ENCODE measurements around the gene RASAL2. TPM values are rescaled to one million over a fixed set of nuclear protein-coding genes. Genes with fewer than 3 reads are reported as not detected.
A peak's percentile ranks its signal among the peaks of the same experiment; 100 is the strongest.

Gene RASAL2
- total and polyA plus RNA-seq, 2 of the 13 experiments (the other 11 are each of a cell fraction or from before 2014, with no cell fraction given), result 5.4 to 5.9 TPM

DNA sequence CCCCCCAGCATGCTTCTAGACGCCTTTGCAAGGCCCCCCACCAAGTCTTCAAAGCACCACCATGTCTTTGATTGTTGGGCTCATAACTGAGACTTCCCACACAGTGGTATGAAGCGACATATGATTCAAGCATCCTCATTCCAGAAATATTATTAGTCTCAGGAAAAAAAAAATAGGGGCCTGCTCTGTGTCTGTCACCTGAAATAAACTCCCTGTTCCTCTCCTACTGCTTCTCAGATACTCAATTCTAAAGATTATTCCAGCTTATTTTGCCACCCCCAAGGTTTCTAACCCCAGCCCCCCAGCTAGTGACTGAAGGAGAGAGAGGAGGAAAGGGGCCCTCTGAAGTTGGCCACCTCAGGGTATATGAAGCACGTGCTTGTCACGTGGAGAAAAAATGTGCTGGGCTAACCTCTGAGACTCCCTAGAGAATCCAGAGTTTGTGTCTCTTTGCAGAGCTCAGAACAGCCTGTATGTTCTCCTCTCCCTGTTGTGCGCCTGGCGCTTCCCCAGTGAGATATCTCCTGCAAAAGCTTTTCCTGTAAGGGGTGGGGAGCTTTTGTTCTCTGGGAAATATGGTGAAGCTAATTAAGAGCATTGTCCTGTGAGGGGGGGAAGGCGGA is 35.9 kb upstream of the RASAL2 start:
- TF ChIP-seq ZNF670 (CRISPR knock-in tag; IDR thresholded peaks at IDR 0.05; ENCODE audit: borderline replicate concordance) (no peak), ZFP36 (IDR thresholded peaks at IDR 0.05; ENCODE audit: borderline replicate concordance, low read depth, low read length, partially characterized antibody) (no peak), ZNF629 (CRISPR knock-in tag; conservative IDR thresholded peaks at IDR 0.05) (no peak), NFE2L2 (IDR thresholded peaks at IDR 0.05; ENCODE audit: low read length) (no peak)
- TF ChIP-seq, protein P1, sequence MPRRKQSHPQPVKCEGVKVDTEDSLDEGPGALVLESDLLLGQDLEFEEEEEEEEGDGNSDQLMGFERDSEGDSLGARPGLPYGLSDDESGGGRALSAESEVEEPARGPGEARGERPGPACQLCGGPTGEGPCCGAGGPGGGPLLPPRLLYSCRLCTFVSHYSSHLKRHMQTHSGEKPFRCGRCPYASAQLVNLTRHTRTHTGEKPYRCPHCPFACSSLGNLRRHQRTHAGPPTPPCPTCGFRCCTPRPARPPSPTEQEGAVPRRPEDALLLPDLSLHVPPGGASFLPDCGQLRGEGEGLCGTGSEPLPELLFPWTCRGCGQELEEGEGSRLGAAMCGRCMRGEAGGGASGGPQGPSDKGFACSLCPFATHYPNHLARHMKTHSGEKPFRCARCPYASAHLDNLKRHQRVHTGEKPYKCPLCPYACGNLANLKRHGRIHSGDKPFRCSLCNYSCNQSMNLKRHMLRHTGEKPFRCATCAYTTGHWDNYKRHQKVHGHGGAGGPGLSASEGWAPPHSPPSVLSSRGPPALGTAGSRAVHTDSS (CRISPR knock-in tag; conservative IDR thresholded peaks at IDR 0.05), result no peak
- TF ChIP-seq, protein P2, sequence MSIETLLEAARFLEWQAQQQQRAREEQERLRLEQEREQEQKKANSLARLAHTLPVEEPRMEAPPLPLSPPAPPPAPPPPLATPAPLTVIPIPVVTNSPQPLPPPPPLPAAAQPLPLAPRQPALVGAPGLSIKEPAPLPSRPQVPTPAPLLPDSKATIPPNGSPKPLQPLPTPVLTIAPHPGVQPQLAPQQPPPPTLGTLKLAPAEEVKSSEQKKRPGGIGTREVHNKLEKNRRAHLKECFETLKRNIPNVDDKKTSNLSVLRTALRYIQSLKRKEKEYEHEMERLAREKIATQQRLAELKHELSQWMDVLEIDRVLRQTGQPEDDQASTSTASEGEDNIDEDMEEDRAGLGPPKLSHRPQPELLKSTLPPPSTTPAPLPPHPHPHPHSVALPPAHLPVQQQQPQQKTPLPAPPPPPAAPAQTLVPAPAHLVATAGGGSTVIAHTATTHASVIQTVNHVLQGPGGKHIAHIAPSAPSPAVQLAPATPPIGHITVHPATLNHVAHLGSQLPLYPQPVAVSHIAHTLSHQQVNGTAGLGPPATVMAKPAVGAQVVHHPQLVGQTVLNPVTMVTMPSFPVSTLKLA (IDR thresholded peaks at IDR 0.05), result peak; percentile 39; the same call in 1 of the 2 replicates
- TF ChIP-seq, protein P3, sequence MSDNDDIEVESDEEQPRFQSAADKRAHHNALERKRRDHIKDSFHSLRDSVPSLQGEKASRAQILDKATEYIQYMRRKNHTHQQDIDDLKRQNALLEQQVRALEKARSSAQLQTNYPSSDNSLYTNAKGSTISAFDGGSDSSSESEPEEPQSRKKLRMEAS (IDR thresholded peaks at IDR 0.05), result 0 out of 2 replicates have a peak, but pooled peaks have one; percentile 18
- no peaks in the 10 kb centered on the region for H3K27me3 ChIP-seq (ENCODE audit: control insufficient read depth in 1 of 2, insufficient read depth in 2 of 2, low read length in 2 of 2)
- in situ Hi-C loops (cut with HindIII; ENCODE audit: extremely low pct_ligation_motif_present, low pct_unique_long_range_greater_than_20kb), result loop anchor here (10.0 kb wide), 1 partner anchor 127 kb away; no protein-coding TSS in a partner anchor
- no peaks in the 10 kb centered on the region for H3K36me3 ChIP-seq (replicated peaks in 1 of 2; ENCODE audit: control insufficient read depth in 1 of 2, insufficient read depth in 2 of 2, low read length in 2 of 2)
- no TSS peak for BruUV-seq (replicated peaks)
- no peak for FAIRE-seq
- no peak overlapping the region for H3K9ac ChIP-seq (ENCODE audit: insufficient read depth, low read depth, low read length)
- H4K20me1 ChIP-seq (ENCODE audit: insufficient read depth, low read length), result no peaks in the 10 kb centered on the region
- 76% methylated on average over 7 of the region's 7 CpGs for WGBS (ENCODE audit: low lambda C conversion rate)
- peaks cover 79% of the 10 kb centered on the region for H3K4me1 ChIP-seq (ENCODE audit: insufficient read depth, low read length)
- no peak overlapping the region for H3K4me3 ChIP-seq (replicated peaks in 1 of 3; ENCODE audit: insufficient read depth in 1 of 3, low read depth in 2 of 3, low read length in 3 of 3)
- CTCF ChIA-PET (ENCODE audit: low intra/inter-chr PET ratio, low total read pairs), result no interaction called here
- POLR2A ChIA-PET, result no interaction called here
- intact Hi-C loops (cut with micrococcal nuclease; ENCODE audit: unreplicated experiment), result loop anchor here (2.0 kb wide), 1 partner anchor 99 kb away; no protein-coding TSS in a partner anchor
- DNase-seq (ENCODE audit: low spot score), result no peak
- no peak overlapping the region for H3K27ac ChIP-seq (ENCODE audit: extremely low read length, insufficient read depth, low read length)
- no peak overlapping the region for H3K4me2 ChIP-seq (ENCODE audit: low read depth, low read length)
- no peaks in the 10 kb centered on the region for H3K79me2 ChIP-seq (ENCODE audit: insufficient read depth, low read length)
- no peak overlapping the region for H2AFZ ChIP-seq (ENCODE audit: low read length)
- H3K9me3 ChIP-seq (ENCODE audit: low read length), result no peaks in the 10 kb centered on the region
- no peak for ATAC-seq

Measured in HepG2 (cell line).